Measurements from ENCODE around the gene IKZF3. TPM values are rescaled to one million over a fixed set of nuclear protein-coding genes. Genes with fewer than 3 reads are reported as not detected.

IKZF3 gene
- polyA plus RNA-seq, 2 donors: 0.52 to 0.84 TPM

GRCh38 chr17:39740357-39741111, 123.6 kb downstream of the IKZF3 start:
- H3K4me3 ChIP-seq (ENCODE audit: low read depth in 1 of 2, low read length in 2 of 2): peak overlapping the region; percentile 74 to 83
- peaks cover 0 to 29% of the 10 kb centered on the region in 2 donors for H3K36me3 ChIP-seq (ENCODE audit: control insufficient read depth in 2 of 2, insufficient read depth in 2 of 2, low read length in 1 of 2)
- no peaks in the 10 kb centered on the region for H3K27me3 ChIP-seq (ENCODE audit: control insufficient read depth in 1 of 2, insufficient read depth in 2 of 2, low read length in 2 of 2)
- H3K4me1 ChIP-seq (ENCODE audit: control insufficient read depth in 2 of 2, insufficient read depth in 2 of 2, low read length in 1 of 2): peaks cover 0 to 17% of the 10 kb centered on the region in 2 donors
- peaks cover 0 to 3% of the 10 kb centered on the region in 2 donors for H3K9me3 ChIP-seq (ENCODE audit: control insufficient read depth in 2 of 2, insufficient read depth in 1 of 2, low read depth in 1 of 2, low read length in 1 of 2)
- 32 to 33% methylated on average over 15 to 16 of the region's 16 CpGs for WGBS, 2 donors
- H3K27ac ChIP-seq (ENCODE audit: low read depth in 2 of 2, low read length in 1 of 2): peak overlapping the region; percentile 97 to 99

GRCh38 chr17:39739885-39740356, 124.2 kb downstream of the IKZF3 start:
- peaks cover 0 to 3% of the 10 kb centered on the region in 2 donors for H3K9me3 ChIP-seq (ENCODE audit: control insufficient read depth in 2 of 2, insufficient read depth in 1 of 2, low read depth in 1 of 2, low read length in 1 of 2)
- H3K4me3 ChIP-seq (ENCODE audit: low read depth in 1 of 2, low read length in 2 of 2): peak overlapping the region; percentile 74 to 83
- no peaks in the 10 kb centered on the region for H3K27me3 ChIP-seq (ENCODE audit: control insufficient read depth in 1 of 2, insufficient read depth in 2 of 2, low read length in 2 of 2)
- H3K4me1 ChIP-seq (ENCODE audit: control insufficient read depth in 2 of 2, insufficient read depth in 2 of 2, low read length in 1 of 2): peaks cover 0 to 17% of the 10 kb centered on the region in 2 donors
- WGBS, 2 donors: 25 to 32% methylated on average over 9 of the region's 9 CpGs
- H3K27ac ChIP-seq (ENCODE audit: low read depth in 2 of 2, low read length in 1 of 2): peak overlapping the region; percentile 97 to 99
- peaks cover 0 to 23% of the 10 kb centered on the region in 2 donors for H3K36me3 ChIP-seq (ENCODE audit: control insufficient read depth in 2 of 2, insufficient read depth in 2 of 2, low read length in 1 of 2)

GRCh38 chr17:39738983-39739884, 124.9 kb downstream of the IKZF3 start:
- Histone ChIP-seq H3K27ac (ENCODE audit: low read depth in 2 of 2, low read length in 1 of 2) (peak overlapping the region; percentile 97 to 99), H3K4me1 (ENCODE audit: control insufficient read depth in 2 of 2, insufficient read depth in 2 of 2, low read length in 1 of 2) (peaks cover 0 to 17% of the 10 kb centered on the region in 2 donors), H3K4me3 (ENCODE audit: low read depth in 1 of 2, low read length in 2 of 2) (peak overlapping the region; percentile 74 to 83), H3K9me3 (ENCODE audit: control insufficient read depth in 2 of 2, insufficient read depth in 1 of 2, low read depth in 1 of 2, low read length in 1 of 2) (peaks cover 0 to 3% of the 10 kb centered on the region in 2 donors), H3K36me3 (ENCODE audit: control insufficient read depth in 2 of 2, insufficient read depth in 2 of 2, low read length in 1 of 2) (peaks cover 0 to 18% of the 10 kb centered on the region in 2 donors), H3K27me3 (ENCODE audit: control insufficient read depth in 1 of 2, insufficient read depth in 2 of 2, low read length in 2 of 2) (no peaks in the 10 kb centered on the region)
- 5 to 10% methylated on average over 32 of the region's 32 CpGs for WGBS, 2 donors

- Histone ChIP-seq H3K4me3 (ENCODE audit: low read depth in 1 of 2, low read length in 2 of 2) (peak overlapping the region; percentile 74 to 83), H3K36me3 (ENCODE audit: control insufficient read depth in 2 of 2, insufficient read depth in 2 of 2, low read length in 1 of 2) (peaks cover 0 to 12% of the 10 kb centered on the region in 2 donors), H3K27ac (ENCODE audit: low read depth in 2 of 2, low read length in 1 of 2) (peak overlapping the region; percentile 97 to 99), H3K9me3 (ENCODE audit: control insufficient read depth in 2 of 2, insufficient read depth in 1 of 2, low read depth in 1 of 2, low read length in 1 of 2) (peaks cover 0 to 3% of the 10 kb centered on the region in 2 donors), H3K4me1 (ENCODE audit: control insufficient read depth in 2 of 2, insufficient read depth in 2 of 2, low read length in 1 of 2) (peaks cover 0 to 17% of the 10 kb centered on the region in 2 donors), H3K27me3 (ENCODE audit: control insufficient read depth in 1 of 2, insufficient read depth in 2 of 2, low read length in 2 of 2) (no peaks in the 10 kb centered on the region)
- 2% methylated on average over 13 of the region's 13 CpGs for WGBS, 2 donors
These were observed 125.6 kb downstream of the IKZF3 start for GRCh38 chr17:39738568-39738901.

GRCh38 chr17:39737760-39738567, 126.1 kb downstream of the IKZF3 start, which contains the start of gene GRB7:
Gene GRB7 (plus strand): TSS chr17:39737938. CDS start chr17:39742302, 4,364 bp downstream.
- peaks cover 0 to 17% of the 10 kb centered on the region in 2 donors for H3K4me1 ChIP-seq (ENCODE audit: control insufficient read depth in 2 of 2, insufficient read depth in 2 of 2, low read length in 1 of 2)
- 6 to 13% methylated on average over 32 to 34 of the region's 34 CpGs for WGBS, 2 donors
- H3K9me3 ChIP-seq (ENCODE audit: control insufficient read depth in 2 of 2, insufficient read depth in 1 of 2, low read depth in 1 of 2, low read length in 1 of 2): peaks cover 0 to 1% of the 10 kb centered on the region in 2 donors
- peak within 1 kb of the TSS; percentile 97 to 99 for H3K27ac ChIP-seq (ENCODE audit: low read depth in 2 of 2, low read length in 1 of 2)
- no peaks in the 10 kb centered on the region for H3K27me3 ChIP-seq (ENCODE audit: control insufficient read depth in 1 of 2, insufficient read depth in 2 of 2, low read length in 2 of 2)
- peaks cover 0 to 8% of the 10 kb centered on the region in 2 donors for H3K36me3 ChIP-seq (ENCODE audit: control insufficient read depth in 2 of 2, insufficient read depth in 2 of 2, low read length in 1 of 2)
- H3K4me3 ChIP-seq (ENCODE audit: low read depth in 1 of 2, low read length in 2 of 2): peak within 1 kb of the TSS; percentile 74 to 83

GRCh38 chr17:39737206-39737759, 126.8 kb downstream of the IKZF3 start:
- peaks cover 0 to 2% of the 10 kb centered on the region in 2 donors for H3K36me3 ChIP-seq (ENCODE audit: control insufficient read depth in 2 of 2, insufficient read depth in 2 of 2, low read length in 1 of 2)
- peaks cover 0 to 13% of the 10 kb centered on the region in 2 donors for H3K4me1 ChIP-seq (ENCODE audit: control insufficient read depth in 2 of 2, insufficient read depth in 2 of 2, low read length in 1 of 2)
- peak overlapping the region; percentile 97 to 99 for H3K27ac ChIP-seq (ENCODE audit: low read depth in 2 of 2, low read length in 1 of 2)
- H3K4me3 ChIP-seq (ENCODE audit: low read depth in 1 of 2, low read length in 2 of 2): peak overlapping the region; percentile 74 to 83
- no peaks in the 10 kb centered on the region for H3K27me3 ChIP-seq (ENCODE audit: control insufficient read depth in 1 of 2, insufficient read depth in 2 of 2, low read length in 2 of 2)
- 32 to 44% methylated on average over 11 to 13 of the region's 13 CpGs for WGBS, 2 donors
- H3K9me3 ChIP-seq (ENCODE audit: control insufficient read depth in 2 of 2, insufficient read depth in 1 of 2, low read depth in 1 of 2, low read length in 1 of 2): no peaks in the 10 kb centered on the region

- peak overlapping the region; percentile 61 to 97 for H3K27ac ChIP-seq (ENCODE audit: low read depth in 2 of 2, low read length in 1 of 2)
- WGBS, 2 donors: 56 to 66% methylated on average over 10 of the region's 10 CpGs
- no peaks in the 10 kb centered on the region for H3K9me3 ChIP-seq (ENCODE audit: control insufficient read depth in 2 of 2, insufficient read depth in 1 of 2, low read depth in 1 of 2, low read length in 1 of 2)
- no peaks in the 10 kb centered on the region for H3K36me3 ChIP-seq (ENCODE audit: control insufficient read depth in 2 of 2, insufficient read depth in 2 of 2, low read length in 1 of 2)
- peaks cover 0 to 11% of the 10 kb centered on the region in 2 donors for H3K4me1 ChIP-seq (ENCODE audit: control insufficient read depth in 2 of 2, insufficient read depth in 2 of 2, low read length in 1 of 2)
- no peaks in the 10 kb centered on the region for H3K27me3 ChIP-seq (ENCODE audit: control insufficient read depth in 1 of 2, insufficient read depth in 2 of 2, low read length in 2 of 2)
- peak overlapping the region in 1 of 2 donors; percentile 83 for H3K4me3 ChIP-seq (ENCODE audit: low read depth in 1 of 2, low read length in 2 of 2)
These were observed 127.6 kb downstream of the IKZF3 start for GRCh38 chr17:39736319-39737165.

- Histone ChIP-seq H3K27me3 (ENCODE audit: control insufficient read depth in 1 of 2, insufficient read depth in 2 of 2, low read length in 2 of 2) (no peaks in the 10 kb centered on the region), H3K9me3 (ENCODE audit: control insufficient read depth in 2 of 2, insufficient read depth in 1 of 2, low read depth in 1 of 2, low read length in 1 of 2) (no peaks in the 10 kb centered on the region), H3K4me1 (ENCODE audit: control insufficient read depth in 2 of 2, insufficient read depth in 2 of 2, low read length in 1 of 2) (peaks cover 0 to 8% of the 10 kb centered on the region in 2 donors), H3K36me3 (ENCODE audit: control insufficient read depth in 2 of 2, insufficient read depth in 2 of 2, low read length in 1 of 2) (no peaks in the 10 kb centered on the region), H3K4me3 (ENCODE audit: low read depth in 1 of 2, low read length in 2 of 2) (no peak overlapping the region), H3K27ac (ENCODE audit: low read depth in 2 of 2, low read length in 1 of 2) (peak overlapping the region; percentile 61 to 84)
- WGBS, 2 donors: 58 to 64% methylated on average over 2 of the region's 2 CpGs
These were observed 128.2 kb downstream of the IKZF3 start for GRCh38 chr17:39735882-39736281.

All from esophagus (tissue), 2 donors.